HG03378 (cell line): Measurements from ENCODE around the gene SMTNL2.
"Not testable (repeated sequence)": the region's sequence is repeated elsewhere in the genome, so short reads cannot be mapped to it uniquely, and the experiment has no call there.

Experiments used
- ATAC-seq: cut with Tn5 transposase; IDR thresholded peaks from one replicate; pipeline ENCODE4 v1.9.1; 2021; ENCODE audit warnings: mild to moderate bottlenecking, moderate library complexity; ENCODE audit not compliant: unreplicated experiment

The SMTNL2 gene

DNA sequence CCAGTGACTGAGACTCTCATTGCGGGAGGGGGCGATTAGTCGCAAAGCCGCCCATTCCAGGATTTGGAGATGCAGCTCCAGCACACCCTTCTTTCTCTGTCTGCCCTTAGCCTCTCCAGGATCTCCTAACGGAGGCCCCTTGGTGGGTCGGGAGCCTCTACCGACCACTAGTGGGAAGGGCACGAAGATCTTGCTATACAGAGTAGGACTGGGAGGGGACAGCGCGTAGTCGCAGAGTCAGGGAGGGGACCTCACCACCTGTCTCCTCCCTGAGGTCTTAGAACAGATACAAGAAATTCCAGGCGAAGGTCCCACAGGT lies 588 bp upstream of the SMTNL2 start:
- ATAC-seq: no peak

DNA sequence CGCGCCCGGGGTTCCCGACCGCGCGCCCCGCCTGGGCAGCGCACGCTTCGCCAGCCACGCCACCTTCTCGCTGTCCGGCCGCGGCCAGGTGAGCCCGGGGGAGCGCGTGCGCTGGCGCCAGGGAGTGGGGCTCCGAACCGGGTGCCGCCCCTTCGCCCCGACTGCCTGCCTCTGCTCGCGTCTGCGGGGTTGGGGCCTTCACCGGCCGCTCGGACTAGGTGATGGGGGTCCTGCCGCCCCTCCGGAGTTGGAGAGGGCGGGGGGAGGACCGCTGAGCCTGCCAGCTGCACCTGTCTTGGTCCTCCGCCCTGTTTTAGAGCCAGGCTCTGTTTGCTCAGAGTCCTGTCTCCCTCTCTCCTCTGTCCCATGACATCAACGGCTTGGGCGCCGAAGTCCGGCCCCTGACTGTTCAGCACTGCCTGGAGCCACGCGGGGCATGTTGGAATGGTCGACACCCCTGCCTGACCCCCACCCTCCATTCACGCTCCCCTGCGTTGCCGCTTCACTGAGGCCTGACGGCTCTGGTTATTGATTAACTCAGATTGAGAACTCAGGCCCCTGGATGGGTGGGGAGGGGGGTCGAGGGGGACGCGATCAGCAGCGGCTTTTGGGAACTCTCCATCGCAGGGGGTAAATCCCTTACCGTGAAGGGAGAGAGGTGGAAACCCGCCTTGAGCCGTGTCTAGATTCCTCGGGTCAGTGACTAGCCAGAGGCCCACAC lies 748 bp downstream of the SMTNL2 start:
- ATAC-seq: no peak

- no peak for ATAC-seq
These were observed 1.3 kb downstream of the SMTNL2 start for GRCh38 chr17:4585638-4585994.

DNA sequence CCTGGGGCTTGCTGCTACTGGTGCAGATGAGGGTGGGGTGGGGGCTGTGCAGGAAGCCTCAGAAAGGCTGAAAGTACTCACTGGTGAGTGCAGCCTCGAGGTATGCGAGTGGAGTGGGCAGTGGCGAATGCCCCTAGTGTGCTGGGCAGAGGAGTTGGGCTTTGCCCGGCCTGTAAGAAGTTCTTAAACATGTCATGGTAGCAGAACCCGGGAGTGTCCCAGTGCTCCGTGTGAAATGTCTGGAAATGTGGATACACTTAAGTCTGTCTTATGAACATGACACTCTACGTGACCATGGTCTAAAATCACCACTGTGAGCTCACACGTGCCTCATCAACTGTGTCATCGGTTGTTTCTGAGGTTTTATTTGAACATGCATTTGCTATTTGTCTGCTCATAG lies 1.7 kb downstream of the SMTNL2 start:
- no peak for ATAC-seq

- ATAC-seq: no peak
These were observed 2.9 kb downstream of the SMTNL2 start for GRCh38 chr17:4587195-4587594.

GRCh38 chr17:4587803-4588202 lies 3.5 kb downstream of the SMTNL2 start:
- ATAC-seq: no peak

GRCh38 chr17:4588391-4588790 lies 4.1 kb downstream of the SMTNL2 start:
- no peak for ATAC-seq

DNA sequence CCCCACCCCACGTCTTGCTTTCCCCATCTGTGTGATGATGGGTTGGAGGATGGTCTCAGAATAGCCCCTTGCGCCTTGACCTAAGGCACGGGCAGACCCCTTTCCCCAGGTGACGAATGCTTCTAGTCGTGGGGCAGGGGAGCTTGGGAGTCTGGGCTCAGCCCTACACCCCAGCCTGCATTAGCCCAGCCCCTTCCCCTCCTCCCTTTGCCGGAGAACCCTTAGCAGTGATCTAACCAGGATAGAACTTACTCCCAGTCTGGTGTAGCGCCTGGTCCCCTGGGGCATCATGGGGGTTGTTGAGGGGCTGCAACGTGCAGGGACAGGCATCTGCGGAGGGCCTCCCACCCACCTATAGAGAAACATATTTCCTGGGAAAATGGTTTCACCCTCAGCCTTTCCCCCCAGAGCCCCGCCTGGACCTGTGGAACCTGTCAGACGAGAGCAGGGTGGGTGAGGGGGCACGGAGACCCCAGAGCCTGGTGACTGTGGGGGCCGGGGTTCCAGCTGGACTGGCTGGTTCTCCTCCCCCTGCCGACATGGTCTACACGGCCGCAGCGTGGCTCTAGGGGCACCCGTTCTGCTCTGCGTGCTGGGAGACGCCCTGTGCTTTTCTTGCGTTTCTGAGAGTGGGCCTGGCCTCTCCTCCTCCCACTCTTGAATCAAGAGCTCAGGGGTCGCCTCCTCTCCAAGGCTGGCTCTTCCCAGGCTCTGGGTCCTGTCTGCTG lies 4.7 kb downstream of the SMTNL2 start:
- no peak for ATAC-seq

- ATAC-seq: not testable (repeated sequence)
These were observed 5.7 kb downstream of the SMTNL2 start for GRCh38 chr17:4590042-4590441.

DNA sequence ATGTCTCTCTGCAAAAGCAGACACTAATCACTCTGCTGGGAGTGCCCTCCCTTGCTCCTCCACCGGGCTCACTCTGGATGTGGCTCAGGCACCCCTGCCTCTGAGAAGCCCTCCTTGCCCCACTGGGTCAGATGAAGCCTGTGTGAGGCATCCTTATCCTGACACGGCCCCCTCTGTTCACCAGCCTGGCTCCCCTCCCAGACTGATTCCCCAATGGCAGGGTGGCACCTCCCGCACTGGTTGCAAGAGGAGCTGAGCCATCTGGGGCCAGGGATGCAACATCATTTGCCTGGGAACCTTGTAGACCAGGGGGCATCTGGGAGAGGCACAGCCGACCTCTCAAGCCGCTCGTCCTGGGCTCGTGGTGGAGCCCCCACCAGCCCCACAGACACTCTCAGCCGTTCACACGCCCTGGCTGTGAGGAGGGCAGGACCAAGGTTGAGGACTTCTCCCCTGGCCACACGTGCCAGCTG lies 6.7 kb downstream of the SMTNL2 start:
- no peak for ATAC-seq

DNA sequence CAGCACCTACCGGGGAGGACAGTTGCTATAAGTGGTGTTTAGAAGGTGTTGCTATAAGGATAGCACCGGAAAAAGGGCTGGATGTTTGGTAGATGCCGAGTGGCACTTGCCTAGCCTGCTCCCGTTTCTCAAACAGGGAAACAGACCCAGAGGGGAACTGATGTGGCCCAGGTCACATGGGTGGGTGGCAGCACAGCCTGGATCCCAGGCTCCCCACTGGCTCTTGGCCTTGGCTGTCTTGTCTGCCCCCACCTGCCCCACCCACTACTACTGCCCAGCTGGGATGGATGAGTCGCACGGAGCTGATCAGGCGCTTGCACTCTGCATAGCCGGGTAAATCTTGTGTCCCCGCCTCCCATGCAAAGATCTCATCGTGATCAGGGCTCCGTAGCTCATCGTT lies 7.2 kb downstream of the SMTNL2 start:
- no peak for ATAC-seq

DNA sequence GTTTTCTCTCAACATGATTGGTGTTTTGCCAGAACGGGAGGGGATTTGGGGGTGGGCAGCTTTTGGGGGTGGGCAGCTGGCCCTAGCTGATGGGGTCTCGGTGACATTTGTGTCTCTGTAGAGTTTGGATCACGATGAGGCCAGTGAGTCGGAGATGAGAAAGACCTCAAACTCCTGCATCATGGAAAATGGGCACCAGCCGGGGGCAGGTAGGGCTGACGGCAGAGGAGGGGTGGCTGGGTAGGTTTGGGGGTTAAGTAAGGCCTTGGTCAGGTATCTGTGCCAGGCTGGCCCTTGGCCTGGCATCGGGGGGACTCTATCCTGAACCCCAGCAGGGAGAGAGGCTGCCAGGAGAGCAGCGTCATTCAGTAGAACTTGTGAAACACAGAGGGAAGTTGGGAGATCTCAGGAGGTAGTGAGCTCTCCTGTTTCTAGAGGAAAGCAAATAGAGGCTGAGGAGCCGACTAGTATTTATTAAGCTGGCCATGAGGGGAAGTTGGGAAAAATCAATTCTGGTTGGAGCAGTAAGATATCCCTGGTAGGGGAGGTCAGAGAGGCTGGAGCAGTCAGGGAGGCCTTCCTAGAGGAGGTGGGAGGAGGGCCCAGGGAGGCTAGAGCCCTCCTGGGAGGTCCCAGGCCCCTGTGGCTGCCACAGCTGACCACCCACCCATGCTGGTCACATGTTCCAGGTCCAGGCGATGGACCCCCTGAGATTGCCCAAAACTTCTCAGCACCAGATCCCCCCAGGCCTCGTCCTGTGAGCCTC lies 8.1 kb downstream of the SMTNL2 start:
- no peak for ATAC-seq

- ATAC-seq: no peak
These were observed 8.7 kb downstream of the SMTNL2 start for GRCh38 chr17:4593021-4593421.

DNA sequence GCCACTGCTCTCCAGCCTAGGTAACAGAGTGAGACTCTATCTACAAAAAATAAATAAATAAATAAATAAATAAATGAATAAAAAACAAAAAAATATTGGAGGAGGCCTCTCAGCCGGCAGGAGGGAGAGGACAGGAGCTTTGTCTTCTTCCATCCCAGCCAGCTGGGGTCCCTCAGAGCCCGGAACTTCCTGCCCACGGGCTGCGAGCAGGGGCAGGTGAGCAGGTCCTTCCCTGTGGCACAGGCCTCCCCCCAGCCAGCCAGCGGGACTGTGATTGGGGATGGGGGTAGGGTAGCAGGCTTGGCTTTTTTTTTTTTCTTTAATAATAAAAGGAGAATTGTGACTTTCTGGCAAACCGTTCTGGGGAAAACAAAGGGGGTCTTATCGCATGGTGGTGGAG lies 10.1 kb downstream of the SMTNL2 start:
- no peak for ATAC-seq

DNA sequence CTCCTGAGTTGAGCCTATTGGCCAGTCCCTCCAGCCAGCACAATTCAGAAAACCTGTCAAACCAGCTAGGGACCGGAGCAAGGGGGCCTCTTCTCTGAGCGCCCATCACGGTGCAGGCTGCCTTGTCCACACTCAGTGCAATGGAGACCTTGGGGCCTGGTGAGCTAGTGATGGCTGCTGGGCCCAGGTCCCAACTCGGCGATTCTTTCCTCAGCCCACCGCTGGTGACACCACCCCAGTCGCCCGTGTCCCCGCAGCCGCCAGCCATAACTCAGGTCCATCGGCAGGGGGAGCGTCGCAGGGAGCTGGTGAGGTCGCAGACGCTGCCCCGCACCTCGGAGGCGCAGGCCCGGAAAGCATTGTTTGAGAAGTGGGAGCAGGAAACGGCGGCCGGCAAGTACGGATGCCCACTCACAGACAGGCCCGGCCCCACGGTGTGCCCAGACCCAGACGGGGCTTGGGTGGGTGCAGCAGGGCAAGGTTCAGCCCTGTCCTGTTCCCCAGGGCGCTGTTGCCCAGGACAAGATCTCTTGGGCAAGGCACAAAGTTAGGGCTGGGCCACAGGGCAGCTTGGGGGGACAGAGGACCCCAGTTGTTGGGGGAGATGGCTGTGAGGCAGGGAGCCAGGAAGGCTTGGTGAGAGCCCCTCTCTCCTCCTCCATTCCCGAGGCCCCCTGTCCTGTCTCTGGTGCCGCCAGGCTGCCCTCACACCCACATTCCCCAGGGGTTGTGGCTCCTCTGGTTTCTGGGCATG lies 10.8 kb downstream of the SMTNL2 start:
- ATAC-seq: no peak

- ATAC-seq: not testable (repeated sequence)
These were observed 11.5 kb downstream of the SMTNL2 start for GRCh38 chr17:4595685-4596342.

GRCh38 chr17:4596636-4597380 lies 12.5 kb downstream of the SMTNL2 start:
- ATAC-seq: no peak

DNA sequence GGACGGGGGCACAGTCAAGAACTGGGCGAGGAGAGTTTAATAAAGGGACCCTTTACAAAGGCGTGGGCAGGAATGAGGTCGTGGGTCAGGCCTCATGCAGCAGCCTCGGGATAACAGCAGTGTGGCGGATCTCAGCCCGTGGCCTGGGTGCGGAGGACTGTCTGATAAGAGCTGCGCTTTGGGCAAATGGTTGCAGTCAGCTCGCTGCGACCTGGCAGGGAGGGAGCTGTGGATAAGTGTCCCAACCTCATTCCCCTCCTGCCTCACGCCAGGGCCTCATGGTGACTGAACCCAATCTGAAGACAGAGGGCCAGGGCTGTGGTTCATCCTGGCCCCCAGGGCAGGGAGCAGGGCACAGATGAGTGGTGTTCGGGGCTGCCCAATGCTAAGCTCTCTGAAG lies 13.6 kb downstream of the SMTNL2 start:
- no peak for ATAC-seq

DNA sequence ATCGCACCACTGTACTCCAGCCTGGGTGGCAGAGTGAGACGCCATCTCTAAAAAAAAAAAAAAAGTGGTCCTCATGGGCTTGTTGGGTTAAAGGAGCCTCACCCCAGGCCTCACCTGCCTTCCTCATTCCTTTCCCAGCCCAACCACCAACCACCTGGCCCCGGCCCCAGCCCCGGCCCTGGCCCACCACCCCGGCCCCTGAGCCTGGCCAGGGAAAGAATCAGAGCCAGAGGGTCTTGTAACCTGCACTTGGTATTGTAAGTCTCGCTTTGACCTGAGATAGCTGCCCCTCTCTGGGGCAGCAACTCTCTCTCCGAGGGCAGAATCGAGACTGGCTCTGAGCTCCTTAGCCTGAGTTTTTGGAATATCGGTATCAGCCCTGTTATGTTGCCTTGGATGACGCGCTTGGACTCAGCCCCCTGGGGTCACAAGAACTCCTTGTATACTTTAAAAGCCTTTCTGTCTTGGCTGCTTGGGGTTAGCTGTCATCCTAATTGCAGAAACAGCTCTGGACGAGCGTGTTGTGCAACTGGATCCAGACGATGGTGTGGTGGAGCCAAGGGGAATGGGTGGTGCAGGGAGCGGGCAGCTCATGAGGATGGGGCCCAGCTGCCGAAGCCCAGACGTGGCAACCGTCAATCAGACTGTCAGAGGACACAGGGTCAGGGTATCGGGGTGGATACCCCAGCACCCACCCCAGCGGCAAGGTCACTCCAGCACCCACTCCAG lies 14.6 kb downstream of the SMTNL2 start:
- ATAC-seq: no peak
